PFSK-1 (cell line): Measurements from ENCODE around the gene KLHDC4.

Source experiments
- FOXP2 ChIP-seq: optimal IDR thresholded peaks from 2 replicates; pipeline ENCODE3; 2011; ENCODE audit warnings: borderline replicate concordance, control low read depth, inconsistent platforms; ENCODE audit not compliant: insufficient read depth; ENCODE audit errors: extremely low read length, extremely low read depth
- POLR2AphosphoS5 ChIP-seq: IDR thresholded peaks from 2 replicates; pipeline ENCODE4 v1.6.1; 2012; ENCODE audit warnings: low read depth, mild to moderate bottlenecking, control low read depth, low read length, moderate library complexity
- SIN3A ChIP-seq: IDR thresholded peaks from 2 replicates; pipeline ENCODE4 v1.6.1; 2012; ENCODE audit warnings: mild to moderate bottlenecking, low read length, moderate library complexity, borderline replicate concordance; ENCODE audit not compliant: insufficient read depth
- TAF1 ChIP-seq: IDR thresholded peaks from 2 replicates; pipeline ENCODE4 v1.6.1; 2012; ENCODE audit warnings: low read length, control low read depth, borderline replicate concordance; ENCODE audit not compliant: insufficient read depth
- TF ChIP-seq, protein P1 (sequence below), 2 experiments: IDR thresholded peaks; 2 replicates each; pipeline versions ENCODE4 v1.6.1 to v1.8.0; 2011 to 2012; ENCODE audit warnings: low read depth in 2 of 2, low read length in 2 of 2, control low read depth in 1 of 2, inconsistent platforms in 1 of 2, mild to moderate bottlenecking in 1 of 2, moderate library complexity in 1 of 2; ENCODE audit not compliant: insufficient read depth in 1 of 2

KLHDC4 gene

DNA sequence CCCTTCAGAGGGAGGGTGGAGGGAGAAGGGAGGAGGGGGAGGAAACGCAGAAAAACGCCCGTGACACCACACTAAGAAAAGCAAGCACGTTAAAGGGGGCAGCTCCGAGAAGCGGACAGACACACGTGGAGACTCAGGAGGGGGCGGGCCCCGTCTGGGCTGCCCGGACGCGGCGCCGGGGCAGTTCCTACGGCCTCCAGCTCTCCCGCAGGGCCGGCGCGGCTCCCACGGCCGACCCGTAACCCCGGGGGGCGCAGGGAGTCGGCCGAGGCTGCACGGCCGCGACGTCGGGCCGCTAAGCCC, 362 bp downstream of the KLHDC4 start:
- TF ChIP-seq, protein P1, sequence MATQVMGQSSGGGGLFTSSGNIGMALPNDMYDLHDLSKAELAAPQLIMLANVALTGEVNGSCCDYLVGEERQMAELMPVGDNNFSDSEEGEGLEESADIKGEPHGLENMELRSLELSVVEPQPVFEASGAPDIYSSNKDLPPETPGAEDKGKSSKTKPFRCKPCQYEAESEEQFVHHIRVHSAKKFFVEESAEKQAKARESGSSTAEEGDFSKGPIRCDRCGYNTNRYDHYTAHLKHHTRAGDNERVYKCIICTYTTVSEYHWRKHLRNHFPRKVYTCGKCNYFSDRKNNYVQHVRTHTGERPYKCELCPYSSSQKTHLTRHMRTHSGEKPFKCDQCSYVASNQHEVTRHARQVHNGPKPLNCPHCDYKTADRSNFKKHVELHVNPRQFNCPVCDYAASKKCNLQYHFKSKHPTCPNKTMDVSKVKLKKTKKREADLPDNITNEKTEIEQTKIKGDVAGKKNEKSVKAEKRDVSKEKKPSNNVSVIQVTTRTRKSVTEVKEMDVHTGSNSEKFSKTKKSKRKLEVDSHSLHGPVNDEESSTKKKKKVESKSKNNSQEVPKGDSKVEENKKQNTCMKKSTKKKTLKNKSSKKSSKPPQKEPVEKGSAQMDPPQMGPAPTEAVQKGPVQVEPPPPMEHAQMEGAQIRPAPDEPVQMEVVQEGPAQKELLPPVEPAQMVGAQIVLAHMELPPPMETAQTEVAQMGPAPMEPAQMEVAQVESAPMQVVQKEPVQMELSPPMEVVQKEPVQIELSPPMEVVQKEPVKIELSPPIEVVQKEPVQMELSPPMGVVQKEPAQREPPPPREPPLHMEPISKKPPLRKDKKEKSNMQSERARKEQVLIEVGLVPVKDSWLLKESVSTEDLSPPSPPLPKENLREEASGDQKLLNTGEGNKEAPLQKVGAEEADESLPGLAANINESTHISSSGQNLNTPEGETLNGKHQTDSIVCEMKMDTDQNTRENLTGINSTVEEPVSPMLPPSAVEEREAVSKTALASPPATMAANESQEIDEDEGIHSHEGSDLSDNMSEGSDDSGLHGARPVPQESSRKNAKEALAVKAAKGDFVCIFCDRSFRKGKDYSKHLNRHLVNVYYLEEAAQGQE (IDR thresholded peaks at IDR 0.05; ENCODE audit: insufficient read depth in 1 of 2, low read depth in 2 of 2, low read length in 2 of 2): no peak

DNA sequence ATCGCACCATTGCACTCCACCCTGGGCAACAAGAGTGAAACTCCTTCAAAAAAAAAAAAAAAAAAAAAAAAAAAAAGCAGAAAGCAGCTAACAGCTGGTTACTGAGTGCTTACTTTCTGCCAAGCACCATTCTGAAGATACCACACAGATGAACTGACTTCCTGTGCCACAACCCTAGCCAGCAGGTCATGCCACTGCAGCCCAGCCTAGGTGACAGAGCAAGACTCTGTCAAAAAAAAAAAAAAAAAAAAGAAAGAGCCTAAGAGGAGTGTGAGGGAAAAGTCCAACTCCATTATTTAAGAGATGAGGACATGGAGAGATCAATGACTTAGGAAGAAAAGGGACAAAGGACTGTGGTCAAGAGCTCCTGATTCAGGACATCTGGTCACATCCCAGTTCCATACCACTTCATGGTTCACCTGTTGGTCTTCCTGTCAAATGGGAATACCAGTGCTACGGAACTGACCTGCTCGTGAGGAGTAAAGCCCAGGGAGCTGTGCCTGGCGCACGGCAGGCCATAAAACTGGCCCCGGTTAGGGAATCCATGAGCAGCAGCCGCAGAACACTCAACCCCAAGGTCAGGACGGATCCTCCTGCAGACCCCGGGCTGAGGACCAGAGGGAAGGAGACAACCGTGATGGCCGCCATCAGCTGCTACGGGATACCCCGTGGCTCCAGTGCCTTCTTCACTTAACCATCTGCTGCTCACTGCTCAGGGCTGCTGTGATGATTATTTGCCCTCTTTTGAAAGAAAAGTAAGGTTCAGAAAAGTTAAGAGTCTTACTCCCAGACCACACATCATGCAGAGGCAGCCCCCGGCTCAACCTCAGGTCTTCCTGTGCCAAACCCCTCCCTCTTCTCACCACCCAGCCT, 950 bp downstream of the KLHDC4 start:
- TF ChIP-seq POLR2AphosphoS5 (no peak), SIN3A (no peak), TAF1 (no peak), FOXP2 (no peak)
- TF ChIP-seq, protein P1 (IDR thresholded peaks at IDR 0.05; ENCODE audit: insufficient read depth in 1 of 2, low read depth in 2 of 2, low read length in 2 of 2): no peak

DNA sequence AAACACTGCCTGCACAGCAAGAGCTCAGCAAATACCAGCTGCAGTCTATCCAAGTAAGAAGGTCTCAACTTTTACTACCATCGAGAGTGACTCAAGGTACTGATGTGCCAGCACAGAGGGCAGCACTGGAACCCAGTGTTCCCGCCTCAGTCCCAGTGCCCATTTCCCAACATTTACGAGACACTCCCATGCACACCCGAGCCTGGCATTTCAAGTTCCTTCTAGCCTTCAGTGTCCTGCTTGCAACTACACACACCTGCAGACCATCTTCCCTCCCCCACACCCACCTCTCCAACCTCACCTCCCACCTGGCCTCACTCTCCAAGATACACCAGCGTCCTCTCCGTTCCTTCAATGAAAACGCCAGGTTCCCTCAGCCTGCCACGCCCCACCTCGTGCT, 3.2 kb downstream of the KLHDC4 start:
- TF ChIP-seq POLR2AphosphoS5: no peak
- TF ChIP-seq SIN3A: no peak
- TF ChIP-seq TAF1: no peak
- TF ChIP-seq FOXP2: no peak
- TF ChIP-seq, protein P1 (IDR thresholded peaks at IDR 0.05; ENCODE audit: insufficient read depth in 1 of 2, low read depth in 2 of 2, low read length in 2 of 2): no peak

DNA sequence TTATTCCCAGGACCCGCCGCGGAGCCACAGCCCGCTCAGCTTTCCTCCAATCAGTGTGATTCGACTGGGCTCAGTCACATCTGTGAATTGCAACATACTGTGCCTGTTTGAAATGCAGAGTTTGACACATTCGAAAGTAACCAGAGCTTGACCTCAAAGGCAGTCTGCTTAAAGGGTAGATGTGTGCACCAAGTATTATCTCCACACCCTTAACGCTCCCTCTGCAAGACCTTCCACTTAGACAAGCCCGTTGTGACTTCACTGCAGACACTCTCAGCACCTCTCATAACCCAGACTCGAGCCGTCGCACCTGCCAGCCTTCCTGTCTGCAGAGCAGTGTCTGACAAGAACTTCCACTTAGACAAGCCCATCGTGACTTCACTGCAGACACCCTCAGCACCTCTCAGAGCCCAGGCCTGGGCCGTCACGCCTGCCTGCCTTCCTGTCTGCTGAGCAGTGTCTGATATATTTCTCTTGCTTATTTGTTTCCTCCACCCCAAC, 3.7 kb downstream of the KLHDC4 start:
- no peak for TF ChIP-seq FOXP2
- TF ChIP-seq POLR2AphosphoS5: no peak
- no peak for TF ChIP-seq SIN3A
- no peak for TF ChIP-seq TAF1
- TF ChIP-seq, protein P1 (IDR thresholded peaks at IDR 0.05; ENCODE audit: insufficient read depth in 1 of 2, low read depth in 2 of 2, low read length in 2 of 2): no peak

DNA sequence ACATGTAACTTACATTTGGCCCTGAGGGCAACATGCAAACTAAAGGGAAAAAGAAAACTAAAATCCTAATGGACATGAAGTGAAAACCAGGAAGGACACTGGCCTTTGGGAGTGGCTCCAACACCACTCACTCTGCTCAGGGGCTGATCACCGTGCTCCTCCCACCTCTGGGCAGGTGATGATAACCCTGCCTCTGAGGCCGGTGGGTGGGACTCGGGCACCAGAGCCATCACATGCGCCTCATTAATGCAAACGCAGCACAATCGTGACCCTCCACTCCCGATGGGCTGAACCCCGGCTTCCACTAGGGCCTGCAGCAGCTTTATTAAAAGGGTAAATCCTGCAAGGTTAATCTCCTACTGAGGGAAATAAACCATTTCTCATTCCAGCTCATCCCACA, 4.7 kb downstream of the KLHDC4 start:
- TF ChIP-seq SIN3A (no peak), TAF1 (no peak), FOXP2 (no peak), POLR2AphosphoS5 (no peak)
- TF ChIP-seq, protein P1 (IDR thresholded peaks at IDR 0.05; ENCODE audit: insufficient read depth in 1 of 2, low read depth in 2 of 2, low read length in 2 of 2): no peak
